GM12801 (cell line): ENCODE measurements around the gene CLEC6A.

Experiments used
- TF ChIP-seq, protein P1 (sequence below): IDR thresholded peaks from one replicate; pipeline ENCODE4 v1.5.1; 2011; ENCODE audit warnings: control low read depth; ENCODE audit not compliant: insufficient read length; ENCODE audit errors: extremely low read depth

The CLEC6A gene

DNA sequence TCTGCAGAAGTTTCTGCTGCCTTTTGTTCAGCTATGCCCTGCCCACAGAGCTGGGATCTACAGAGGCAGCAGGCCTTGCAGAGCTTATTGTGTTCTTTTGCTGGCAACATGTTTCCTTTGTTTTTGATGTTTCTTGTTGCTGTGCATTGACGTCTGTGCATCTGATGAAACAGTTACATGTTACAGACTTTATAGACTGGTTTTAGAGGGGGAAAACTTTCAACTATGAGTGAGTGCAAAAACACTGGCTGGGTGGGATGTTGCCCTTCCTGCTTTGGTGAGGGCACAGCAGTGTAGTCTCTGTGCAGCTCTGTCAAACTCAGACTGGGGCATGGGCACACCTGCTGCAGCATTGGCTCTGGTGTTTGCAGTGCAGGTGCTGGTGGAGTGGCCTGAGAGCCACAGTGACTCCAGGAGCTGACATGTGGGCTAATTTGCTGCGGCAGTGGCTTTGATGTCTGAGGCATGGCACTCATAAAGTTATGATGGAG is 26.9 kb downstream of the CLEC6A start:
- TF ChIP-seq, protein P1, sequence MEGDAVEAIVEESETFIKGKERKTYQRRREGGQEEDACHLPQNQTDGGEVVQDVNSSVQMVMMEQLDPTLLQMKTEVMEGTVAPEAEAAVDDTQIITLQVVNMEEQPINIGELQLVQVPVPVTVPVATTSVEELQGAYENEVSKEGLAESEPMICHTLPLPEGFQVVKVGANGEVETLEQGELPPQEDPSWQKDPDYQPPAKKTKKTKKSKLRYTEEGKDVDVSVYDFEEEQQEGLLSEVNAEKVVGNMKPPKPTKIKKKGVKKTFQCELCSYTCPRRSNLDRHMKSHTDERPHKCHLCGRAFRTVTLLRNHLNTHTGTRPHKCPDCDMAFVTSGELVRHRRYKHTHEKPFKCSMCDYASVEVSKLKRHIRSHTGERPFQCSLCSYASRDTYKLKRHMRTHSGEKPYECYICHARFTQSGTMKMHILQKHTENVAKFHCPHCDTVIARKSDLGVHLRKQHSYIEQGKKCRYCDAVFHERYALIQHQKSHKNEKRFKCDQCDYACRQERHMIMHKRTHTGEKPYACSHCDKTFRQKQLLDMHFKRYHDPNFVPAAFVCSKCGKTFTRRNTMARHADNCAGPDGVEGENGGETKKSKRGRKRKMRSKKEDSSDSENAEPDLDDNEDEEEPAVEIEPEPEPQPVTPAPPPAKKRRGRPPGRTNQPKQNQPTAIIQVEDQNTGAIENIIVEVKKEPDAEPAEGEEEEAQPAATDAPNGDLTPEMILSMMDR: no peak

DNA sequence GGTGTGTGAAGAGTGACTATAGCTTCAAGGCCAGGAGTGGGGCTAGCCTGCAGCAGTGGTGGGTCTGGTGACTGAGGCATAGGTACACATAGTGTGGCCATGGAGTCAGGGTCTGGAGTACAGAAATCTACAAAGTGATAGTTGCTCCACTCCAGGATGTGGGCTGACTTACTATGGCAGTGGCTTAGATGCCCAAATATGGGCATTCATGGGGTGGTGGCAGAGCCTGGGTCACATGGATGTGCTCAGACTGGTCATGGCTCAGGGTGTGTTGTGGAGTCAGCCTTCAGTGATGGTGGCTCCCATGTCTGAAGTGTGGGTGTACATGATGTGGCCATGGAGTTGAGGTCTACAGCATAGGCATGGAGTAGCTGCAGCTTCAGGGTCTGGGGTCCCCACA is 27.3 kb downstream of the CLEC6A start:
- TF ChIP-seq, protein P1: no peak

DNA sequence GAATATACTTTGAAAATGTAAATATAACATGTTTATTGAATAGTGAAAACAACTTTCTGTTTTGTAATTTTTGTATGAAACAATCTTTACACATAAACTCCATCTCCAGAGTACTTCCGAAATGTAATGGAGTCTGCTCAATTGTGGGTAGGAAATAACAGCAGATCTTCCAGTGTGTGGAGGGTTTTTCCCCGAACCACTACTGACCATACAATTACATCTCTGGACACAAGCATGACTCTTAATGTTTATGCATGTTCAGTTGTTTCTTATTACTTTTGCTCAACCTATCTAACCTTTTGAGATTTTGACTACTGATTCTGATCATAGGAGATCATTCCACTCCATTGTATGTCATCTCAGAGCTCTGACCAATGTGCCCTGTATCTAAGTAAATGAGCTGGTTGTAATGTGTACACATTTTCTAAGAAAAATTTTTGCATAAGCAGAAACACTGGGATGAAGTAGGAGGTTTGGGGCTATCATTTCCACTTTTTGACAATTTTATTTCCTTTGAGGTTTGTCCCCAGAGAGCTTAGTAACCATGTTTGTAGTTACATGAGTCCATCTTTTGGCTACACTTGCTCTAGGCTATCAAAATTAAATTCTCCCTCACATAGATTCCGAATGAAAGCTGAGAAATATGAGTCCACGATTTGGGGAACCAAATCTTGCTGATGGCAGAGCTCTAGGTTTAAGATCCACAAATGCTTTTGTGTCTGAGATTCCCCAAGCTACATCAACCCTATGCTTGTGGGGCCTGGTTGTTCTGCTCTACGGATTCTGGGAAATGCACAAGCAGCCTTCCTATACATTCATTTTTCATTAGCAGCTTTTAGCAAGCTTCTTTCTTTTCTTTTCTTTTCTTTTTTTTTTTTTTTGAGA is 36.1 kb downstream of the CLEC6A start:
- TF ChIP-seq, protein P1: no peak

DNA sequence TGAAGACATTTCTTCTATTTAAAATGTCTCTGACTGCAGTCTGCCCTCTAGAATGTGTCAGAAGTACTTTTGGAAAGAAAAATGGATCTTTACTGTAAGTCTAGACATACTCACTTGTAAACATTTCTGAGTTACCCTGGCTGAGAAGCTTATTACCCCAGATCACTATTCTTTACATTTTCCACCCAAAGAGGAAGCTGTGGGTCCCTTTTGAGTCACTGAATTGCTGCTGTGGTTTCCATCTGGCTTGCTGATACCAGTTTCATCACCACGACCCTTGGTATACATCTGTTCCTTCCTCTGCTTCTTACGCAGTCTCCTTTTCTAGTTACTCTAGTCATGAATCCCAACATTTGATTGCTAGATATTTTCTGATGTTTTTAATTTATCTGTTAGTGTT is 37.3 kb downstream of the CLEC6A start:
- TF ChIP-seq, protein P1: no peak

DNA sequence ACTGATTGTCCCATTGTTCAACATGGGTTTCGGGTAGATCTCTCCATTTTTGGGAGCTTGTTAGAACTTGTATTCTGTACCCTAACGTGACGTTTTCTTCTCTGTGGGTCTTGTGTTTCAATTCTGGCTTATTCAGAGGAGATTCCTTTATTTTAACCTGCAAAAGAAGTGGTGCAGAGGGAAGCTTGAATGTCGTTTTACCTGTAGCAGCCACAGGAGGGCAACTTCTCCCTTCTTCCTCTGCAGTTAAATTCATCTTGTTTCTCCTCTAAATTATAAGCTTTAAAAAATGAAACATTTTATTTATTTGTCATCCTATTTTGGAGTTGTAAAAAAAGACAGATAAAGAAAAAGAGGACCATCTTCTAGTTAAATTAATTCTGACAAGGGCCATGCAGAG is 43.9 kb downstream of the CLEC6A start:
- TF ChIP-seq, protein P1: no peak

DNA sequence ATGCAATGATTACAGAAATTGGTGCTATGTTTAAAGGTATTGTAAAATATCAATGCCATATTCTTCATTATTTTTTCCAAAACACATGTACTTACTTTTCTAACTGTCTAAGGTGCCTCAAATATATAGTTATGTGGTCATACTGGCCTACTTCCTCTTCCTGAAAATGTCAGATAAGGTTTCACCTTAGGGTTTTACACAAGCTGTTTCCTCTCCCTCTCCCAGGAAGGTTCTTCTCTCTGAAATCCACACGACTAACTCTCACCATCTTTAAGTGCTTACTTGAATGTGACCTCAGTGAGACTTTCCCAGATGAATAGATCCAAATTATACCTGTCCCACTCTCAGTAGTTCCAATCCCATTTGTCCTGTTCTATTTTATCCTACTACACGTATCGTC is 46.0 kb downstream of the CLEC6A start:
- TF ChIP-seq, protein P1: no peak

DNA sequence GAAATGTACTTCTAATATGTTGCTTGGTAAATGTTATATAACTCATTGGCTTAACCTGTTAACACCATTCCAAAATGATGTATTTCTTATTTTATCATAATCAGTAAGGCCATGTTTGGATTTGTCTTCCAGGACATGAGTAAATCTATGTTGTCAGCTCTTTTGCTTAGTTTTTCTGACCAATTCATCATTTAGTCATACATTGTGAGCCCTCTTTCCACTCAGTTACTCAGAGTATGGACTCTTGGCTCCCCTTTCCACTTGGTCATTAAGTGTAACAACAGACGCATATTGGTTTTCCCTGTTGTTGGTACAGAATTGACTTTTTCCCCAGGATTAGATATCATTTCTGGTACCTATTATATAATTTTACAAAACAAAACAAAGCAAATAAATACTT is 48.6 kb downstream of the CLEC6A start:
- TF ChIP-seq, protein P1: no peak
